GM12873 (cell line): ENCODE results near the gene OGFR.

Experiments used
- TF ChIP-seq, protein P1 (sequence below): IDR thresholded peaks from 2 replicates; pipeline ENCODE4 v1.5.1; 2012; ENCODE audit warnings: low read depth, mild to moderate bottlenecking, moderate library complexity, low read length, control low read depth; ENCODE audit not compliant: insufficient read depth; ENCODE audit errors: missing control alignments

The OGFR gene

DNA sequence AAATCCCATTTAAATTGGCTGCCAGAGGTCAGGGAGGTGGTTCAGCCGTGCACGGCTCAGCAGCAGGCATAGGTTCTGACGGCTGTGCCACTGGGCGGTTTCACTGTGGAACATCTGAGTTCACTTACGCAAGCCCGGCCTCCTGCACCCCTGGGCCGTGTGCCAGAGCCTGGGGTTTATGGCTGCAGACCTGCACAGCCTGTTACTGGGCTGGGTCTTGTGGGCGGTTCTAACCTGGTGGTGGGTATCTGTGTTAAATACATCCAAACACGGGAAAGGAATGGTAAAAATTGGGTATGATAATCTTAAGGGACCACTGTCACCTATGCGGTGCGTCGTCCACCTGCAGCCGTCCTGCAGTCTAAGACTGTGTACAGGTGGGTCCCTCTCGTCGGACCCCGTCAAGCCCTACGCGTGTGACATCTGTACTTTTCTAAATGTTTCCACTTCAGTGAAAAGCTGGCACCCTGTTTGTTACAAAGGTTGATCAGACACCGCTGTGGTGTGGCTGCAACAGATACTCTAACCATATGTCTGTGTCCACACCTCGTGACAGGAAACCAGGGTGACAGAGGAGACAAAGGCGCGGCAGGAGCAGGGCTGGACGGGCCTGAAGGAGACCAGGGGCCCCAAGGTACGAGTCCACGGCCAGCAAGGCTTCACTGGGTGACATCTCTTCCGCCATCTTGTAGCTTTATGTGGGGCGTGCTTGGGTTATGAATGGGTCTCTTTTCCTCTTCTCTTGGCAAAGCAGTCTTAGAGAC is 33.7 kb downstream of the OGFR start:
- TF ChIP-seq, protein P1, sequence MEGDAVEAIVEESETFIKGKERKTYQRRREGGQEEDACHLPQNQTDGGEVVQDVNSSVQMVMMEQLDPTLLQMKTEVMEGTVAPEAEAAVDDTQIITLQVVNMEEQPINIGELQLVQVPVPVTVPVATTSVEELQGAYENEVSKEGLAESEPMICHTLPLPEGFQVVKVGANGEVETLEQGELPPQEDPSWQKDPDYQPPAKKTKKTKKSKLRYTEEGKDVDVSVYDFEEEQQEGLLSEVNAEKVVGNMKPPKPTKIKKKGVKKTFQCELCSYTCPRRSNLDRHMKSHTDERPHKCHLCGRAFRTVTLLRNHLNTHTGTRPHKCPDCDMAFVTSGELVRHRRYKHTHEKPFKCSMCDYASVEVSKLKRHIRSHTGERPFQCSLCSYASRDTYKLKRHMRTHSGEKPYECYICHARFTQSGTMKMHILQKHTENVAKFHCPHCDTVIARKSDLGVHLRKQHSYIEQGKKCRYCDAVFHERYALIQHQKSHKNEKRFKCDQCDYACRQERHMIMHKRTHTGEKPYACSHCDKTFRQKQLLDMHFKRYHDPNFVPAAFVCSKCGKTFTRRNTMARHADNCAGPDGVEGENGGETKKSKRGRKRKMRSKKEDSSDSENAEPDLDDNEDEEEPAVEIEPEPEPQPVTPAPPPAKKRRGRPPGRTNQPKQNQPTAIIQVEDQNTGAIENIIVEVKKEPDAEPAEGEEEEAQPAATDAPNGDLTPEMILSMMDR: no peak

DNA sequence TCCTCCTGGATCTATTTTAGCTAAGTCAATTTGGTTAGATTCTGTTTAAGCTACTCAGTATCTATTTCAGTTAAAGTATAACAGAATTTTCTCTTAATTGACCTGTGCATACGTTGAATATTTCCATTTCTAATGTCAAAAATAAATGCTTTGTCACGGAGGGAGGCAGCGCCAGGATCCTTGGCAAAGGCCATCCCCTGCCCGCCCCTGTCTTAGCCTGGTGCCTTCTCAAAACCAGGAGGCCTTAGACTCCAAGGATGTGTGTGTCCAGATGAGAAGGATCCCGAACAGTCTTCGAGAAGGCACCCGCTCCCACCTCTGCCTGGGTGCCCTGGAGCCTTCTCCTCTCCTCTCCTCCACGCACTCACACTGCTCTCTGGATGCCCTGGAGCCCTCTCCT is 34.6 kb downstream of the OGFR start:
- TF ChIP-seq, protein P1: no peak

DNA sequence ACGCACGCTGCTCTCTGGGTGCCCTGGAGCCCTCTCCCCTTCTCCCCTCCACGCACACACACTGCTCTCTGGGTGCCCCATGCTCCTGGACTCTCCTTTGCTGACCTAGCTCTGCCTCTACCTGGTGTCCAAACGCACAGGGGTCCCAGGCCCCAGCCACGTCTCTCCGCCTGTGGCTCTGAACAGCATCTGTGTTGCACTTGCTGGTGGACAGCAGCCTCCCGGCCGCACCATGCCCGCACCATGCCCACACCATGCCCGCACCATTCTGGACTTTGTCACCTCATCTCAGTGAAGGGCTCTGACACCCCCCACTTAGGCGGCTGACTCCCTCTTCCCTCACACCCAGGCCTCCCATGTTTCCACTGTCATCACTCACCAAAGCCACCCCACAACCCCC is 35.2 kb downstream of the OGFR start:
- TF ChIP-seq, protein P1: no peak

DNA sequence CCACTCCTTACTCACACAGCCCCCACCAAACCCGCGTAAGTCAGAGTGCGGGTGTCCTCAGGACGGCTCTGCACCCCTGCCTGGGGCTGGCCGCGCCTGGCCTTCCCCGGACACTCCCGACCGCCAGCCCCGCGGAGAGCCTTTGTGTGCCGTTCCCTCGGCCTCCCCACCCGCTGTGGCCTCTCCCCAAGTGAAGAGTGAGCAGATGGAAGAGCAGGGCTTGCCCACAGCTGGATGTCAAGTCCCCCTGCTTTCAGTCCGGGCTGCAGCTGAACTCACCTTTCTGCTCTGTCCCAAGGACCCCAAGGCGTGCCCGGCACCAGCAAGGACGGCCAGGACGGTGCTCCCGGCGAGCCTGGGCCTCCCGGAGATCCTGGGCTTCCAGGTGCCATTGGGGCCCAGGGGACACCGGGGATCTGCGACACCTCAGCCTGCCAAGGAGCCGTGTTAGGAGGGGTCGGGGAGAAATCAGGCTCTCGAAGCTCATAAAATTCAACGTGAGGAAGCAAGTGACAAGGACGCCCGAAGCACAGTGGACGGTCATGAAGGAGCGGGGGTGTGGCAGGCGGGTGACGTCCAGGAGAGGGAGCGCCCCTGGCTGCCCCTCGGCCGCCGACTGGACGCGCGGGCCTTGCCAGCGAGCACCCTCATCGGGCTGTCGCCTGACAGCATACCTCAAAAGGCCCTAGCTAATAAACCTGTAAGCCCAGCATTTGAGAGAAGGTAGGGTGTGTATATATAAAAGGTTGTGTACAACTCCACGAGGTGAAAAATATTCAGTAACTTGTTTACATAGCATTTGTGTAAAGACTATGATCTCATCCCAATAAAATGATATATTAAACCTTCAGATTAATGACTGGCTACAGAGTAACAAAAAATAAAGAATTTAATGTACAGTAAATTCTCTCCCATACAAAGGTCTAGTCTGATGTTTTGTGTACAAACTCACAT is 35.9 kb downstream of the OGFR start:
- TF ChIP-seq, protein P1: no peak

DNA sequence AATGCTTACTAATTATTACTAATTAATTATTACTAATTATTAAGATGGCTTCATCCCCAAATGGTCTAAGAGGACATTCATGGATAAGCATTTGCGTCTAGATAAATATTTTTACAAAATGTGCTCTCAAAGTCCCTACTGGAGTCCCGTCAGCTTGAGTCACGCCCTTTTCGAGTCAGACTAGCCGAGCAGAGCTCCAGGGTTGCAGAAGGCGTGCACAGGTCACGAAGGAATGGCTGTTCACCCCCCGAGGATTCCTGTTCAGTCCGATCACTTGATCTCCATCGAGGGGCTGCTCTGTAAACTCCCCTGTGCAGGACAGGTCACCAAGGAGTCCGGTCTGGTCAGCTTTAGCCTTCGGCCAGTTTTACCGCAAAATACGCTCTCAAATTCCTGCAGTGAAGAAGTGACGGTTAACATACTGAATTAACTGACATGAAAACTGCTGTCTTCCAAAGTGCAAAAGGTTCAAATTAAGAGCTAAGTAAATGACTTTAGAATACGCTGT is 37.1 kb downstream of the OGFR start:
- TF ChIP-seq, protein P1: no peak

DNA sequence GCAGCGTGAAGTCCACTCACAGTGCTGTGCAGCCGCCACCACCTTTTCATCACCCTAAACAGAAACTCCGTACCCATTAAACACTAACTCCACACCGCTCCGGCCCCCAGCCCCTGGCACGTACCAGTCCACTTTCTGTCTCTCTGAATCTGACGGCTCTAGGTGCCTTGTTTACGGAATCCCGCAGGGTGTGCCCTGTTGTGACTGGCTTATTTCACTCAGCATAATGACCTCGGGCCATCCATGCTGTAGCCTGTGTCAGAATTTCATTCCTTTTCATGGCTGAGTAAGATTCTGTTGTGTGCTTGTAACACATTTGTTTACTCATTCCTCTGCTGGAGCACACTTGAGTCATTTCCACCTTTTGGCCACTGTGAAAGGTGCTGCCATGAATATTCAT is 39.0 kb downstream of the OGFR start:
- TF ChIP-seq, protein P1: no peak

DNA sequence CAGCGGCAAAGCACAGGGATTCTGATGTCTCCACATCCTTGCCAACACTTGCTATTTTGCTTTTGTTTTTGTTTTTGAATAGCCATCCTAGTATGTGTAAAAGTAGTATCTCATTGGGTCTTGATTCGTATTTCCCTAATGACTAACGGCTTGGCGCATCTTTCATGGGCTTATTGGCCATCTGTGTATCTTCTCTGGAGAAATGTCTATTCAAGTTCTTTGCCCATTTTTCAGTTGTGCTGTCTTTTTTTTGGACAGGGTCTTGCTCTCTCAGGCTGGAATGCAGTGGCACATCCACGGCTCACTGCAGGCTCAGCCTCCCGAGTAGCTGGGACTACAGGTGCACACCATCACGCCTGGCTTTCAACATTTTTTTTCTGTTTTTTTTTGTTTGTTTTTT is 39.5 kb downstream of the OGFR start:
- TF ChIP-seq, protein P1: no peak
